Adipose tissue (tissue), 3 donors: Measurements from ENCODE around the gene CEP41. TPM values are rescaled to one million over a fixed set of nuclear protein-coding genes. Genes with fewer than 3 reads are reported as not detected.

Experiments used
- H3K27ac ChIP-seq: one replicate; pipeline ENCODE4 v1.5.1; 2013; ENCODE audit warnings: low read depth, low read length
- WGBS, 3 donors: extraction: QIAGEN DNeasy Blood & Tissue Kit; methylation state at CpG; one replicate each; pipeline ENCODE4 v1.1.7; 2013; 5-methylcytosine and 5-hydroxymethylcytosine counted together
- polyA plus RNA-seq, 3 donors: library from polyadenylated mRNA; stranded (reverse); fragments of 200-250 nt; gene quantifications; one replicate each; pipeline ENCODE4 v1.2.3, GENCODE V29; 2013
- donor health status: healthy with polysubstance abuse.
- donor health status: Bipolar disorder and iron deficiency.
- donor health status: healthy.

The CEP41 gene, protein sequence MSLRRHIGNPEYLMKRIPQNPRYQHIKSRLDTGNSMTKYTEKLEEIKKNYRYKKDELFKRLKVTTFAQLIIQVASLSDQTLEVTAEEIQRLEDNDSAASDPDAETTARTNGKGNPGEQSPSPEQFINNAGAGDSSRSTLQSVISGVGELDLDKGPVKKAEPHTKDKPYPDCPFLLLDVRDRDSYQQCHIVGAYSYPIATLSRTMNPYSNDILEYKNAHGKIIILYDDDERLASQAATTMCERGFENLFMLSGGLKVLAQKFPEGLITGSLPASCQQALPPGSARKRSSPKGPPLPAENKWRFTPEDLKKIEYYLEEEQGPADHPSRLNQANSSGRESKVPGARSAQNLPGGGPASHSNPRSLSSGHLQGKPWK
- polyA plus RNA-seq, result 1 to 10 TPM; 4.0 to 6.2 (median 5.6) TPM

DNA sequence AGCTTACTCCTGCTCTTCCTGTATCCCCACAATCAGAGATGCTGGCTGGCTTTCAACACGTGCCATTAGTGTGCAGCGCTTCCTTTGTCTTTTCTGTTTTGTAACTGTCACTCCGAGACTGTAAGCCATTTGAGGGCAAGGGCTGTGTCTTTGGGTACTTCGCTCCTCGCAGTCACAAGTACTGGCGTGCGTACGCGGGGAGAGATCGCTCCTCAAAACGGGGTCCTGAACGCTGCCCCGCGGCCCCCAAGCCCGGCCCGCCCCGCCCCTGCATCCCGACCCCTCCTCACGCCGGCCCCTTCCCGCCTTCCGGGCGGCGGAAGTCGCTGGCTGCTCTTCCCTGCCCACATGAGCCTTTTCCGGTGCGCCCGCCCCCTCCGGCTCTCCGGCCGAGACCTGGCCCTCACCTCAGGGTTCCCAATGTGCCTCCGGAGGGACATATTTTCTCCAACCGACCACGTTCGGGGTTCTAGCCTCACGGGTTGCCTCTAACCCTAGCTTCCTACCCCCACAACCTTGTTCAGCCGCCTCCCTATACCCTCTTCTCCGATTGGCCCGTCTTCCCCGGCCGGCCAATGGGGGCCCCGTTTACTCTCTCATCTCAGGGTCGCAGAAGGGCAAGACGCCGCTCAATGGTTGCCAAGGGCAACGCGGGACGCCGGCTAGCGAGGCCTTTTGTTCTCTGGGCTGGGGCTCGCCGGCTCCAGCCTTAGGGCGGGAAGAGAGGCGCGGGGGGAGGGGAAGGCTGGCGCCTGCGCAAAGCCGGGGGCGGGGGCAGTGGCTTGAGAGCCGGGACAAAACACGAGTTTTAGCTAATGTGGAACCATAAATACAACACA, at the start of gene CEP41:
TSS of gene CEP41 (minus strand) at position 490 of the 839 bp plus-strand sequence. CDS start at position 440, 50 bp downstream.
- H3K27ac ChIP-seq, result peak within 1 kb of the TSS; percentile 17
- WGBS, 3 donors, result 3 to 4% (median 3%) methylated on average over 60 to 61 of the region's 61 CpGs

- WGBS, 3 donors, result 54 to 77% (median 56%) methylated on average over 21 of the region's 21 CpGs
These were observed 49.5 kb upstream of the CEP41 start for GRCh38 chr7:130490311-130490791.

GRCh38 chr7:130489140-130489983, 48.5 kb upstream of the CEP41 start:
- H3K27ac ChIP-seq, result no peak overlapping the region
- 52 to 60% (median 56%) methylated on average over 10 of the region's 10 CpGs for WGBS, 3 donors

More at GRCh38 chr7:130490311-130490791, 49.5 kb upstream of the CEP41 start:
- H3K27ac ChIP-seq, result no peak overlapping the region

- 65 to 82% (median 79%) methylated on average over 7 of the region's 7 CpGs for WGBS, 3 donors
- no peak overlapping the region for H3K27ac ChIP-seq
These were observed 47.8 kb upstream of the CEP41 start for GRCh38 chr7:130488392-130489139.

DNA sequence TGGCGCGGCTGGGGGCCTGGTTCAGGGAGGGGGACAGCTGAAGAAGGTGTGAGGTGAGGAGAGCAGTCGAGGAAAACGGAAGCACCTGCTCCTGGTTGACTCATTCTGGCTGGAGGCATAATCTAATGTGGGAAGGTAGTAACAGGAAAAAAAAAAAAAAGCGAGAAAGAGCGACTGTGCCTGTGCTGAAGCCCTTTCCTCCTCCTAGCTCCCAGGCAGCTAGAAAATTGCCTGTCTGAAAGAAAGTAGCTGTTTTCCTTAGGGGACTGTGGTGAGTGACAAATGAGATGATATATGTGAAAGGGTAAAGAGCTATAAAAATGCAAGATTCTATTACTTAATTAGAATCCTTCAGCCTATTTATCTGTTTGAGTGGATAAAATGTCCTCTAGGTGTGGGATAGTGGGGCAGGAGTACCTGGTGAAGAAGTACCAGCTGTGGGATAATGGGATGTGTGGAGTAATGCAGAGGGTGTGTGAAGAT, 46.2 kb upstream of the CEP41 start:
- H3K27ac ChIP-seq, result no peak overlapping the region
- 23 to 24% (median 23%) methylated on average over 6 of the region's 6 CpGs for WGBS, 3 donors

DNA sequence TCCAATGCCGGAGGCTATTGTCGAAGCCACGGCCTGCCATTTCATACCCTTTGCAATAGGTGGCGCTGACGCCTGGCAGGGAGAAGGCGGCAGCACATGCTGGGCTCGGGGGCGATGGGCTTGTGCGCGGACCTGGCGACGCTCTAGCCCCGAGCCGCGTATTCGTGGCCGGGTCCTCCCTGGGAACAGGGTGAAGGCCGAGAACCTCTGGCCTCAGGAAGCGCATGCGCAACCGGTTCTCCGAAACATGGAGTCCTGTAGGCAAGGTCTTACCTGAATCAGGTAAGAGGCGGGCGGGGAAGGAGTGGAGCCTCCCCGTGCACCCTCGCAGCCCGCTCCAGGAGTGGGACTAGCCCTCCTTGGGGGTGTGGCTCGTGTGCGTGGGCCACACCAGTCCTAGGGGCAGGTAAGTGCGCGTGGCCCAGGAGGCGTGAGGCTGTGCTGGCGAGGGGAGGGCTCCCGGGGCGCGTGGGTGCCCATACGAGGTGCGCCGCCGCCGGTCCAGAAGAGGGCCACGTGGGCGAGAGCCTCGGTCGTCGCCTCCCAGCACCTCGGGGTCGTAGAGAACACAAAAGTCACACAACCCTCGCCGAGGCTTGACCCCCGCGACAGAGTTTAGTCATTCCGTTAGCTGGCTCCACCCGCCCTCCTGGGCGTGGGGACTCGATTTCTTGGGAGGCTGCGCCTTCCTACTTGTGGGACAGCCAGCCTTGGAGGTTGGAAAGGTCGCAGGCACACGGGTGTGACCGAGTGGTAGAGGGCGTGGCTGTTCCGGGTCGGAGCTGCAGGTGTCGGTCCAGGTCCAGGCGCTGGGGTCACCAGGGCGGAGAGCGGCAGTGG, 45.5 kb upstream of the CEP41 start:
- WGBS, 3 donors, result 6 to 20% (median 15%) methylated on average over 65 to 67 of the region's 67 CpGs
- H3K27ac ChIP-seq, result no peak overlapping the region

DNA sequence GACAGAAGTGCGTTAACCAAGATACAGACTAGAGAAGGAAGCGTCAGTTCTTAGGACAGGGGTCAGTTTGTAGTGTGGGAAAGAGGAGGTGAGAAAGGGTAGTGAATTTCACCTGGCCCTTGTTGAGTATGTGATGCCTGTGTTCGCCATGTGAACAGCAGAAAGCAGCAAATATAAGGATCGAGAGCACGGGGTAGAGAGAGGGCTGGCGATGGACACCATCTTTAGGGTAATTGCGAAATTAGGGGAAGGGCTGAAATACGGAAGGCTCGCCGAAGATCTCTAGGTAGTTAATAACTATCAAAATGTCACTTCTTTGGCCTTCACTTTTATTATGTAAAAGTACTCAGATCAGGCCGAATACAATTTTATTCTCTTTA, 44.9 kb upstream of the CEP41 start:
- no peak overlapping the region for H3K27ac ChIP-seq
- WGBS, 3 donors, result 58 to 74% (median 65%) methylated on average over 11 of the region's 11 CpGs

- WGBS, 3 donors, result 91 to 99% (median 95%) methylated on average over 3 of the region's 3 CpGs
- H3K27ac ChIP-seq, result no peak overlapping the region
These were observed 42.2 kb upstream of the CEP41 start for GRCh38 chr7:130483031-130483430.

GRCh38 chr7:130481898-130482297, 41.1 kb upstream of the CEP41 start:
- 62 to 72% (median 68%) methylated on average over 1 of the region's 1 CpG for WGBS, 3 donors
- no peak overlapping the region for H3K27ac ChIP-seq

DNA sequence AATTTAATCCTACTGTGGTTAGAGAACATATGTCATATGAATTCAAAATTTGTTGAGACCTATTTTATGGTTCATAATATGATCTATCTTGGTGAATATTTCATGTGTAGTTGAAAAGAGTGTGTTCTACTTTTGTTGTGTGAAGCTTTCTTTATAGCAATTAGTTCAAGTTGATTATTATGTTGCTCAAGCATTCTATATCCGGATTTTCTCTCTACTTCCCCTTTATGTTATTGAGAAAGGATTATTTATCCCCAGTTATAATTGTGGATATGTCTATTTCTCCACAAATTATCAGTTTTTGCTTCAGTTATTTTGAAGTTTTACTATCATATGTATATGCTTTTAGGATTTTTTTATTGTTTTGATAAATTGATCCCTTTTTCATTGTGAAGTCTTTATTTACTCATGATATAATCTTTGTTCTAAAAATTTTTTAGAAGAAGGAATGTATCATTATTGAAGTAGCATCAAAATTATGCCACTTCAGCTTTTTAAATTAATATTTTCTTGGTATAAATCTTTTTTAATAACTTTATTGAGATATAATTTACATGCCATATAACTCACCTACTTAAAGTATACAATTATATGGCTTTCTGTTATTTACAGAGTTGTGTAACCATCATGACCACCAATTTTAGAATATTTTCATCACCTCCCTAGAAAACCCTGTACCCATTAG, 39.0 kb upstream of the CEP41 start:
- H3K27ac ChIP-seq, result no peak overlapping the region
- WGBS, 3 donors, result 57 to 89% (median 78%) methylated on average over 1 of the region's 1 CpG

DNA sequence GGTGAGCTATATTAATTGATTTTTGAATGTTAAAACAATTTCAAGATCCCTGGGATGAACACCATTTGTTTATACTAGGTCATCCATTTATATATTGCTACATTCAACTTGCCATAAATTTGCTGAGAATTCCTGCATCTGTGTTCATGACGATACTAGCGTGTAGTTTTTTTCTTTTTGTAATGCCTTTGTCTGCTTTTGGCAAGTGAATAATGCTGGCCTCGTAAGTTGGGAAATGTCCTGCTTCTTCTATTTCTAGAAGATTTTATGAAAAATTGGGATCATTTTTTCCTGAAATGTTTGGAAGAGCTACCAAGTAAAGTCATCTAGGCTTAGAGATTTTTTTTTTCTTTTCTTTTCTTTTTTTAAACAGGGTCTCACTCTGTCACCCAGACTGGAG, 38.2 kb upstream of the CEP41 start:
- WGBS, 3 donors, result 61 to 77% (median 73%) methylated on average over 3 of the region's 3 CpGs

DNA sequence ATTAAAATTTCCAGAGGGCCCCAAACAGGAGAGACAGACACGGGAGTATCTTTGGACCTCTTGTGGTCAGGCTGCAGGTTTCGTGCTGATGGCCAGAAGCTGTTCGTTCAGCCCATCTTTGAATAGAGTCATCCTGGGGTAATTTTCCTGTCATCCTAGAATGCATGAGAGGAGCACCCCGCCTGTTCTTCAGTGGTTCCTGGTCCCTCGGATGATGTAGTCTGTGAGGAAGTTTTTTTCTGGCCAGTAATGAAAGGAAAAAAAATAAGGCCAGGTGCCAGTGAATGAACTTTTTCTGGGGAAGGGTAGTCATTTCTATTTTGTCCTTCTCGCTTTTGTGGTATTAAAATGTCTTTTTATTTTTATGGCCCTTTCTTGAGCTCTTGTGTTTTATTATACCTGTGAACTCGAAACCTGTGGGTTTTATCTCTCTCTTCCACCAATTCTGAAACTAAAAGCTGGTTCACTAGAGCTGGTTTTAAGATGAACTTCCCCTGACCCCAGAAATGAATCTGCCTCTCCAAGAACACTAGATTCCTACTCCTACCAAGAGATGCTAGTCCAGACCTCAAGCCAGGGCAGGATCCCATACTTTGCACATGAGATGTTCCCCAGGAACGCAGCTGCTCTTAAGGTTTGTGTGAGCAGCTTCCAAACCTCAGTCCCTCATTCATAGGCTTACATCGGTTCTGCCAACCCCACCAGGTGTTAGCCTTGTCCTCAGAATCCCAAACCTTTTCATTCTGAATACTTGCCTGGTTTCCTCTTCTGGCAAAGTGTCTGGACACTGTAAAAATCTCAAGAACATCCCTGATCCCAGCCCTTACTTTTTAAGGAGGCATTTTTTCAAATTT, 35.7 kb upstream of the CEP41 start:
- WGBS, 3 donors, result 70 to 79% (median 72%) methylated on average over 9 of the region's 9 CpGs
- H3K27ac ChIP-seq, result no peak overlapping the region

More for the DNA sequence above, 38.2 kb upstream of the CEP41 start:
- no peak overlapping the region for H3K27ac ChIP-seq

GRCh38 chr7:130475776-130476175, 35.0 kb upstream of the CEP41 start:
- 74 to 86% (median 77%) methylated on average over 7 of the region's 7 CpGs for WGBS, 3 donors
- no peak overlapping the region for H3K27ac ChIP-seq

- whole genome bisulfite sequencing, 3 donors, result 68 to 93% (median 79%) methylated on average over 4 of the region's 4 CpGs
These were observed 33.1 kb upstream of the CEP41 start for GRCh38 chr7:130473876-130474275.

DNA sequence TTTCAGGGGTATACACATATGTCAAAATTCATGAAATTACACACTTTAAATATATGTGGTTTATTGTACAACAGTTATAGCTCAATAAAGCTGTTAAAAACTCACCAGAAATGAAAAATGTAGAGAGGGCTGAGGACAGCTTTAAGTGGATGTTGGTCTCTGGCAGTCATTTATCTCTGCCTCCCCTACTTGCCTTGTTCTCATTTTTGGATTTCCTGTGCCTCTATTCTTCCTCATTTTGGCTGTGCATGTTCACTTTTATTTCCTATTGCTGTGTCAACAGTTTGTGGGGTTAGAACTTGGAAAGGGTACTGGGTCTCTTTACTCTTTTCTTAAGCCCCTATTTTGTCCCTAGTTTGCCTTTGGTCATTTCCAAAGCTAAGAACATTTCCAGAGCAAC, 32.5 kb upstream of the CEP41 start:
- H3K27ac ChIP-seq, result no peak overlapping the region

More at GRCh38 chr7:130473876-130474275, 33.1 kb upstream of the CEP41 start:
- H3K27ac ChIP-seq, result no peak overlapping the region
